SK-N-DZ (cell line): ENCODE measurements around the gene RDH8. TPM values are rescaled to one million over a fixed set of nuclear protein-coding genes. Genes with fewer than 3 reads are reported as not detected.

Source experiments
- DNase-seq: peaks from one replicate; pipeline ENCODE4 v3.0.0-alpha.2; 2015; ENCODE audit warnings: low spot score
- polyA plus RNA-seq, 2 experiments: library from polyadenylated mRNA; depleted of rRNA; stranded (reverse); fragments of >200 nt; gene quantifications; 2 replicates each; pipeline ENCODE4 v1.2.3, GENCODE V29; 2014

RDH8 gene
- not detected in 2 replicates for polyA plus RNA-seq (2014; cell fraction: cytosol; rRNA removed)
- polyA plus RNA-seq (2014; cell fraction: nucleus; rRNA removed): not detected in 2 replicates

- DNase-seq: no peak
Measured at GRCh38 chr19:10013316-10013715, at the start of gene RDH8. TSS of gene RDH8 (plus strand) at chr19:10013483. CDS start at chr19:10013498, 15 bp downstream.

- DNase-seq: no peak
Measured at GRCh38 chr19:9966024-9966423, 47.3 kb upstream of the RDH8 start.

GRCh38 chr19:9966448-9966847 lies 46.8 kb upstream of the RDH8 start:
- no peak for DNase-seq

- no peak for DNase-seq
Measured at GRCh38 chr19:9967326-9967725, 46.0 kb upstream of the RDH8 start.

GRCh38 chr19:9968820-9969687 lies 44.2 kb upstream of the RDH8 start:
- no peak for DNase-seq

- no peak for DNase-seq
Measured at GRCh38 chr19:9969688-9969975, 43.7 kb upstream of the RDH8 start.

GRCh38 chr19:9970481-9970880 lies 42.8 kb upstream of the RDH8 start:
- DNase-seq: no peak

GRCh38 chr19:9971166-9971897 lies 42.0 kb upstream of the RDH8 start:
- DNase-seq: no peak

GRCh38 chr19:9972103-9972502 lies 41.2 kb upstream of the RDH8 start:
- DNase-seq: no peak

- DNase-seq: no peak
Measured at GRCh38 chr19:9981406-9982260, 31.6 kb upstream of the RDH8 start.

- no peak for DNase-seq
Measured at GRCh38 chr19:9986787-9987281, 26.4 kb upstream of the RDH8 start.

GRCh38 chr19:9989504-9989903 lies 23.8 kb upstream of the RDH8 start:
- no peak for DNase-seq

- DNase-seq: no peak
Measured at GRCh38 chr19:9991425-9992191, 21.7 kb upstream of the RDH8 start.

GRCh38 chr19:9995084-9995483 lies 18.2 kb upstream of the RDH8 start:
- DNase-seq: no peak

GRCh38 chr19:9995999-9996398 lies 17.3 kb upstream of the RDH8 start:
- DNase-seq: no peak

- DNase-seq: no peak
Measured at GRCh38 chr19:9996541-9996940, 16.7 kb upstream of the RDH8 start.

- peak; percentile 66 for DNase-seq
Measured at GRCh38 chr19:10000171-10000826, 13.0 kb upstream of the RDH8 start.

GRCh38 chr19:10001899-10002298 lies 11.4 kb upstream of the RDH8 start:
- no peak for DNase-seq

GRCh38 chr19:10003271-10003670 lies 10.0 kb upstream of the RDH8 start:
- no peak for DNase-seq

- no peak for DNase-seq
Measured at GRCh38 chr19:10004617-10005016, 8.7 kb upstream of the RDH8 start.
